Measurements from ENCODE around the gene STK40. TPM values are rescaled to one million over a fixed set of nuclear protein-coding genes. Genes with fewer than 3 reads are reported as not detected.
A peak's percentile ranks its signal among the peaks of the same experiment; 100 is the strongest.

The STK40 gene
- total and polyA plus RNA-seq, 9 of the 15 experiments (the other 6 are each of a cell fraction or from before 2014, with no cell fraction given), result 0.69 to 94.3 (median 39.1) TPM

- TF ChIP-seq ZNF76 (CRISPR knock-in tag; IDR thresholded peaks at IDR 0.05; ENCODE audit: borderline replicate concordance) (peak; percentile 86; the same call in 1 of the 2 replicates), THAP7 (CRISPR knock-in tag; IDR thresholded peaks at IDR 0.05) (no peak), GTF2E2 (tag; IDR thresholded peaks at IDR 0.05) (no peak), ID3 (CRISPR knock-in tag; IDR thresholded peaks at IDR 0.05) (peak; percentile 87), ID3 (tag; IDR thresholded peaks at IDR 0.05) (peak; percentile 99), KDM2B (CRISPR knock-in tag; IDR thresholded peaks at IDR 0.05) (0 out of 2 replicates have a peak, but pooled peaks have one; percentile 90), GABPA (tag; conservative IDR thresholded peaks at IDR 0.05; ENCODE audit: low read depth) (no peak), ZNF589 (CRISPR knock-in tag; IDR thresholded peaks at IDR 0.05; ENCODE audit: low read depth) (peak; percentile 94; the same call in 1 of the 2 replicates), HIVEP1 (CRISPR knock-in tag; IDR thresholded peaks at IDR 0.05) (peak; percentile 88), ZNF511 (CRISPR knock-in tag; IDR thresholded peaks at IDR 0.05) (no peak)
Observed at GRCh38 chr1:36398370-36398977, 12.8 kb upstream of the STK40 start (continued).
